B cell (primary cell): ENCODE measurements around the gene PANK4. TPM values are rescaled to one million over a fixed set of nuclear protein-coding genes. Genes with fewer than 3 reads are reported as not detected.

Experiments used
- ATAC-seq: fragments of 200-7000 bp; cut with Tn5 transposase; one replicate; pipeline ENCODE4 v1.10.0; 2021; ENCODE audit warnings: low read depth, mild to moderate bottlenecking, moderate number of reproducible peaks, moderate library complexity
- CTCF ChIA-PET: fragments of 350-600 bp; sonication (Branson Sonifier 250); formaldehyde crosslinking; loops from one replicate; lab custom pipeline; 2021; ENCODE audit warnings: antibody characterized with exemption, inconsistent platforms; lab: Charles Lee
- POLR2A ChIA-PET: fragments of 350-600 bp; sonication (Branson Sonifier 250); formaldehyde crosslinking; loops from one replicate; lab custom pipeline; 2021; ENCODE audit warnings: antibody characterized with exemption; lab: Charles Lee
- DNase-seq: peaks from one replicate; pipeline ENCODE4 v3.0.0; 2013
- H2AFZ ChIP-seq: 2 replicates; pipeline ENCODE4 v1.6.1; 2012; ENCODE audit warnings: mild to moderate bottlenecking, low read depth, low read length; ENCODE audit not compliant: insufficient read depth, poor library complexity, severe bottlenecking
- H3K27ac ChIP-seq, 2 donors: 1 replicate in 1 of 2; 2 replicates in 1 of 2; pipeline ENCODE4 v1.5.1; 2012 to 2013; ENCODE audit warnings: low read length in 2 of 2, mild to moderate bottlenecking in 2 of 2, moderate library complexity in 1 of 2
- H3K27me3 ChIP-seq, 4 experiments: fragments of 200-600 bp in 1 of 4; sonication (generic) in 1 of 4; replicated peaks in 1 of 4; 1 replicate in 2 of 4; 2 replicates in 2 of 4; pipeline versions ENCODE4 v1.6.1 to v1.7.0; 2013 to 2016; ENCODE audit warnings: low read length in 3 of 4, mild to moderate bottlenecking in 2 of 4, mixed read lengths in 1 of 4, moderate library complexity in 1 of 4; ENCODE audit not compliant: insufficient read depth in 4 of 4, control insufficient read depth in 3 of 4; ENCODE audit errors: control extremely low read depth in 1 of 4
- H3K36me3 ChIP-seq, 2 experiments: replicated peaks in 1 of 2; 1 replicate in 1 of 2; 2 replicates in 1 of 2; pipeline versions ENCODE4 v1.6.1 to v1.7.1; 2013; ENCODE audit warnings: low read length in 1 of 2; ENCODE audit not compliant: insufficient read depth in 2 of 2, control insufficient read depth in 1 of 2; ENCODE audit errors: control extremely low read depth in 1 of 2, extremely low read depth in 1 of 2
- H3K4me1 ChIP-seq, 2 donors: fragments of 200-600 bp in 1 of 2; sonication (generic) in 1 of 2; 1 replicate in 1 of 2; 2 replicates in 1 of 2; pipeline versions ENCODE4 v1.5.1 to v1.6.1; 2013 to 2017; ENCODE audit warnings: low read length in 2 of 2; ENCODE audit not compliant: control insufficient read depth in 2 of 2, insufficient read depth in 2 of 2
- H3K4me2 ChIP-seq: replicated peaks from 2 replicates; pipeline ENCODE3; 2012; ENCODE audit warnings: mild to moderate bottlenecking, low read depth, low read length; ENCODE audit not compliant: poor library complexity, severe bottlenecking
- H3K4me3 ChIP-seq, 5 experiments: fragments of 200-600 bp in 1 of 5; sonication (generic) in 1 of 5; 1 replicate in 3 of 5; 2 replicates in 2 of 5; pipeline versions ENCODE4 v1.5.1 to v1.7.0; 2011 to 2016; ENCODE audit warnings: low read length in 4 of 5, mild to moderate bottlenecking in 4 of 5, low read depth in 2 of 5, control low read depth in 1 of 5, moderate library complexity in 1 of 5; ENCODE audit not compliant: insufficient read depth in 1 of 5; ENCODE audit errors: control extremely low read depth in 1 of 5, extremely low read depth in 1 of 5
- H3K79me2 ChIP-seq: fragments of 200-600 bp; sonication (generic); one replicate; pipeline ENCODE4 v1.6.0; 2016; ENCODE audit warnings: low read length; ENCODE audit not compliant: control insufficient read depth, insufficient read depth
- H3K9ac ChIP-seq: fragments of 200-600 bp; sonication (generic); 2 replicates; pipeline ENCODE4 v1.6.1; 2017; ENCODE audit warnings: mild to moderate bottlenecking, low read length, moderate library complexity
- H3K9me3 ChIP-seq, 3 donors: one replicate each; pipeline versions ENCODE4 v1.6.1 to v1.7.1; 2013; ENCODE audit warnings: low read length in 2 of 3; ENCODE audit not compliant: control insufficient read depth in 2 of 3, insufficient read depth in 1 of 3; ENCODE audit errors: control extremely low read depth in 1 of 3
- H4K20me1 ChIP-seq: 2 replicates; pipeline ENCODE4 v1.6.0; 2012; ENCODE audit warnings: mild to moderate bottlenecking, low read length; ENCODE audit not compliant: insufficient read depth, control insufficient read depth, poor library complexity, severe bottlenecking
- H3K27ac Mint-ChIP-seq: one replicate; pipeline ENCODE4 v1.8.0; 2021; ENCODE audit warnings: mixed read lengths
- H3K27me3 Mint-ChIP-seq: one replicate; pipeline ENCODE4 v1.8.0; 2021; ENCODE audit warnings: mixed read lengths
- H3K4me1 Mint-ChIP-seq: one replicate; pipeline ENCODE4 v1.8.0; 2021; ENCODE audit warnings: mixed read lengths
- H3K4me3 Mint-ChIP-seq: one replicate; pipeline ENCODE4 v1.8.0; 2021; ENCODE audit warnings: mixed read lengths
- H3K9me3 Mint-ChIP-seq: one replicate; pipeline ENCODE4 v1.8.0; 2022; ENCODE audit warnings: mixed read lengths; ENCODE audit not compliant: insufficient read depth
- EZH2 ChIP-seq: IDR thresholded peaks from 2 replicates; pipeline ENCODE4 v1.6.1; 2012; ENCODE audit warnings: borderline replicate concordance, low read depth, mild to moderate bottlenecking, moderate library complexity, low read length; ENCODE audit not compliant: insufficient read depth, poor library complexity, severe bottlenecking
- WGBS: methylation state at CpG from one replicate; pipeline ENCODE4 v1.1.5; 2013; ENCODE audit warnings: missing lambda C conversion rate; ENCODE audit not compliant: insufficient coverage; 5-methylcytosine and 5-hydroxymethylcytosine counted together
- intact Hi-C: fragments of 100-400 bp; cut with micrococcal nuclease; formaldehyde crosslinking; loops from one replicate; pipeline ENCODE4 v1.10.0; 2022
- polyA plus RNA-seq: library from polyadenylated mRNA; depleted of rRNA; stranded (reverse); fragments of >200 nt; gene quantifications from 2 replicates; pipeline ENCODE4 v1.2.3, GENCODE V29; 2012
- total RNA-seq, 2 donors: library from RNA; stranded (reverse); fragments of 120-200 nt in 1 of 2; gene quantifications; 1 replicate in 1 of 2; 2 replicates in 1 of 2; pipeline versions ENCODE4 v1.2.3 to v1.2.4, GENCODE V29; 2013 to 2022
- TF ChIP-seq, protein P1 (sequence below): fragments of 200-600 bp; IDR thresholded peaks from one replicate; pipeline ENCODE4 v1.8.0; 2022; ENCODE audit warnings: antibody characterized with exemption, mild to moderate bottlenecking

The PANK4 gene
- total and polyA plus RNA-seq, 2 donors (not counting 1 experiment from before 2014, with no cell fraction given) = 38.0 to 80.5 TPM

DNA sequence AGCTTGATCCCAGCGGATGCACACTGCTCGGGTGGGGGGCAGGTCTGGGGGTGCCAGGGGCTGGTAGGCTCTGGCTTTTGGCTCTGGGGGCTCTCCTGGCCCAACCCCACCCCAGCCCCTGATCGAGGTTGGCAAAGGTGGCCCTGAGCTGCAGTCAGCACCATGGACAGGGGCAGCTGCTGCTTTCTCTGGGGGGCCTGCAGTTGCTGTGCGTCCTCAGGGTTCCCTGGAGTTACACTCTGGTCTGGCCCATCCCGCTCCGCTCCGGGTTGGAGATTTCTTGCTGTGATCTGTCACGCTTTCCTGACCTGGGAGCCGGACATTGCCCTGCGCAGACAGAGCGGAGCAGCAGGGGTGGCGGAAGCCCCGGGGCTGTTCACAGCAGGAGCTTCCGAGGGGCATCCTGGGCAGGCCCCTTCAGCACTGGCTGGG is 58.3 kb downstream of the PANK4 start:
- Histone ChIP-seq H3K9ac (no peak overlapping the region), H2AFZ (no peak overlapping the region), H3K27me3 (peaks cover 0 to 32% (median 4%) of the 10 kb centered on the region in 4 experiments), H4K20me1 (no peaks in the 10 kb centered on the region), H3K4me2 (no peak overlapping the region), H3K36me3 (no peaks in the 10 kb centered on the region), H3K79me2 (no peaks in the 10 kb centered on the region), H3K27ac (no peak overlapping the region), H3K4me1 (peaks cover 17 to 18% of the 10 kb centered on the region in 2 donors), H3K4me3 (no peak overlapping the region), H3K9me3 (no peaks in the 10 kb centered on the region)
- no peak for ATAC-seq
- ChIA-PET POLR2A (no interaction called here), CTCF (interaction anchor here (0.5 kb wide), 1 partner anchor 204 kb away, joined by 4 read pairs; no protein-coding TSS in a partner anchor)
- H3K27me3 Mint-ChIP-seq = peaks cover 4% of the 10 kb centered on the region
- no peak for TF ChIP-seq EZH2
- TF ChIP-seq, protein P1, sequence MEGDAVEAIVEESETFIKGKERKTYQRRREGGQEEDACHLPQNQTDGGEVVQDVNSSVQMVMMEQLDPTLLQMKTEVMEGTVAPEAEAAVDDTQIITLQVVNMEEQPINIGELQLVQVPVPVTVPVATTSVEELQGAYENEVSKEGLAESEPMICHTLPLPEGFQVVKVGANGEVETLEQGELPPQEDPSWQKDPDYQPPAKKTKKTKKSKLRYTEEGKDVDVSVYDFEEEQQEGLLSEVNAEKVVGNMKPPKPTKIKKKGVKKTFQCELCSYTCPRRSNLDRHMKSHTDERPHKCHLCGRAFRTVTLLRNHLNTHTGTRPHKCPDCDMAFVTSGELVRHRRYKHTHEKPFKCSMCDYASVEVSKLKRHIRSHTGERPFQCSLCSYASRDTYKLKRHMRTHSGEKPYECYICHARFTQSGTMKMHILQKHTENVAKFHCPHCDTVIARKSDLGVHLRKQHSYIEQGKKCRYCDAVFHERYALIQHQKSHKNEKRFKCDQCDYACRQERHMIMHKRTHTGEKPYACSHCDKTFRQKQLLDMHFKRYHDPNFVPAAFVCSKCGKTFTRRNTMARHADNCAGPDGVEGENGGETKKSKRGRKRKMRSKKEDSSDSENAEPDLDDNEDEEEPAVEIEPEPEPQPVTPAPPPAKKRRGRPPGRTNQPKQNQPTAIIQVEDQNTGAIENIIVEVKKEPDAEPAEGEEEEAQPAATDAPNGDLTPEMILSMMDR = no peak
- no peaks in the 10 kb centered on the region for H3K9me3 Mint-ChIP-seq
- H3K4me3 Mint-ChIP-seq = no peak overlapping the region
- WGBS = 39% methylated on average over 13 of the region's 14 CpGs
- DNase-seq = peak; percentile 39
- intact Hi-C loops = no loop called here
- peaks cover 11% of the 10 kb centered on the region for H3K4me1 Mint-ChIP-seq
- H3K27ac Mint-ChIP-seq = no peak overlapping the region

DNA sequence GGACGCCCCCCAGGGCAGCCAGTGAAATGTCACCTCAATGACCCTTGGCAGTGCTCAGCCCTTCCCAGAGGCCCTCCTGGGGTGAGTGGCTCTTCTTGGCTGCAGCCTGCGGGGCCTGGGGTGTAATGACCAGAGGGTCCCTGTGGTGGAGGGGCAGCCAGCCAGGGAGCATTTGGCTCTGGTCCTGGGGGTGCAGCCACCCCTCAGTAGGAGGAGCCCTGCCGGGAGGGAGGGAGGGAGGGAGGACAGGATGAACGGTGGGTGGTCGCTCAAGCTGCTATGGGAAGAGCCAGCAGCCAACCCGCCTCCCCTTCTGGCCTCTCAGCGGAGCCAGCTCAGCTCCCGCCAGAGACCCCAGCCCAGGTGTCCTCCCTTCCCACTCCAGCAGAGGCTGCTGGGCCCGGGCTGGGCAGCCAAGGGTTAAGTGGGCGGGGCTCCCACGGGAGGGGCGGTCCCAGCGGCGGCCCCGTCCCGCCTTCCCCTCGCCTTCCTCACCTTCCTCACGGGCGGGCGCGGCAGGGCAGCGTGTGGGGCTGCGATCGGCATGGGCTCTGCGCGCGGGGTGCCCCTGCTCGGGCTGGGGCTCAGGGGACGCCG is 59.3 kb downstream of the PANK4 start:
- peak; percentile 37 for ATAC-seq
- no peaks in the 10 kb centered on the region for H3K9me3 ChIP-seq
- Mint-ChIP-seq H3K9me3 (no peaks in the 10 kb centered on the region), H3K4me1 (peaks cover 11% of the 10 kb centered on the region), H3K27me3 (peaks cover 4% of the 10 kb centered on the region), H3K4me3 (no peak overlapping the region), H3K27ac (no peak overlapping the region)
- TF ChIP-seq, protein P1 = no peak
- no peak for TF ChIP-seq EZH2
- H3K79me2 ChIP-seq = no peaks in the 10 kb centered on the region
- WGBS = 12% methylated on average over 28 of the region's 30 CpGs
- H3K4me3 ChIP-seq = no peak overlapping the region
- POLR2A ChIA-PET = no interaction called here
- CTCF ChIA-PET = no interaction called here
- intact Hi-C loops = no loop called here
- H3K36me3 ChIP-seq = no peaks in the 10 kb centered on the region
- peak overlapping the region; percentile 40 for H3K4me2 ChIP-seq
- H3K9ac ChIP-seq = no peak overlapping the region
- peaks cover 17 to 18% of the 10 kb centered on the region in 2 donors for H3K4me1 ChIP-seq
- no peak overlapping the region for H2AFZ ChIP-seq
- no peak overlapping the region for H3K27ac ChIP-seq
- peak; percentile 28 for DNase-seq
- H3K27me3 ChIP-seq = peaks cover 0 to 32% (median 4%) of the 10 kb centered on the region in 4 experiments
- H4K20me1 ChIP-seq = no peaks in the 10 kb centered on the region
